ENCODE measurements around the gene IRGC. TPM values are rescaled to one million over a fixed set of nuclear protein-coding genes. Genes with fewer than 3 reads are reported as not detected.

Gene IRGC
- total RNA-seq, 2 donors from 2014 or later, result not detected

DNA sequence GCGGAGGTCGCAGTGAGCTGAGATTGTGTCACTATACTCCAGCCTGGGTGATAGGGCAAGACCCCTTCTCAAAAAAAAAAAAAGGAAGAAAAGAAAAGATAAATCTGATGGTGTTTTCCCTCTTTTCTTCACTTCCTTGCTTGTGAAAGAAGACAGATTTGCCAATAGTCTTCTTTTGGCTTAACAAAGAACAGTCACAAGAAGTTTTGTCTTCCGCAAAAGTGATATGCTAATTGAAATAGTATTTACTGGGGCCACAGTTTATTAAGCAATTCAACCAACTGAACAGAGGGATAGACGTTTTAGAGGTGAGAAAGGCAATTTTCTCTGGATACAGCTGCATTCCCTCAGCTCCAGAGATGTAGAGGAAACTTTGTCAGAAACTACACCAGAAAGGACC, 23.0 kb upstream of the IRGC start:
- no peaks in the 10 kb centered on the region for H3K36me3 Mint-ChIP-seq (ENCODE audit: low read depth)
- peaks cover 24% of the 10 kb centered on the region for H3K9me3 Mint-ChIP-seq
- no peaks in the 10 kb centered on the region for H3K36me3 ChIP-seq (ENCODE audit: control insufficient read depth, insufficient read depth, low read length)
- TF ChIP-seq, protein P1, sequence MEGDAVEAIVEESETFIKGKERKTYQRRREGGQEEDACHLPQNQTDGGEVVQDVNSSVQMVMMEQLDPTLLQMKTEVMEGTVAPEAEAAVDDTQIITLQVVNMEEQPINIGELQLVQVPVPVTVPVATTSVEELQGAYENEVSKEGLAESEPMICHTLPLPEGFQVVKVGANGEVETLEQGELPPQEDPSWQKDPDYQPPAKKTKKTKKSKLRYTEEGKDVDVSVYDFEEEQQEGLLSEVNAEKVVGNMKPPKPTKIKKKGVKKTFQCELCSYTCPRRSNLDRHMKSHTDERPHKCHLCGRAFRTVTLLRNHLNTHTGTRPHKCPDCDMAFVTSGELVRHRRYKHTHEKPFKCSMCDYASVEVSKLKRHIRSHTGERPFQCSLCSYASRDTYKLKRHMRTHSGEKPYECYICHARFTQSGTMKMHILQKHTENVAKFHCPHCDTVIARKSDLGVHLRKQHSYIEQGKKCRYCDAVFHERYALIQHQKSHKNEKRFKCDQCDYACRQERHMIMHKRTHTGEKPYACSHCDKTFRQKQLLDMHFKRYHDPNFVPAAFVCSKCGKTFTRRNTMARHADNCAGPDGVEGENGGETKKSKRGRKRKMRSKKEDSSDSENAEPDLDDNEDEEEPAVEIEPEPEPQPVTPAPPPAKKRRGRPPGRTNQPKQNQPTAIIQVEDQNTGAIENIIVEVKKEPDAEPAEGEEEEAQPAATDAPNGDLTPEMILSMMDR (conservative IDR thresholded peaks at IDR 0.05), result no peak
- peaks cover 62% of the 10 kb centered on the region for H3K27me3 Mint-ChIP-seq (ENCODE audit: insufficient read depth)
- peaks cover 18% of the 10 kb centered on the region for H3K9me3 ChIP-seq (ENCODE audit: control insufficient read depth, low read length)
- no peaks in the 10 kb centered on the region for H3K4me1 ChIP-seq (ENCODE audit: control insufficient read depth, insufficient read depth, low read length)
- no peak overlapping the region for H3K4me3 ChIP-seq (ENCODE audit: low read length)
- no peak overlapping the region for H3K27ac ChIP-seq (ENCODE audit: low read depth, low read length)
- H3K27me3 ChIP-seq (ENCODE audit: control insufficient read depth, insufficient read depth, low read length, poor library complexity, severe bottlenecking), result peaks cover 5% of the 10 kb centered on the region
- H3K9ac ChIP-seq (ENCODE audit: extremely low read depth, low read length, poor library complexity, severe bottlenecking), result no peak overlapping the region
- no peak overlapping the region for H3K27ac Mint-ChIP-seq
- H3K4me1 Mint-ChIP-seq, result peaks cover 3% of the 10 kb centered on the region
- no peak overlapping the region for H3K4me3 Mint-ChIP-seq
- DNase-seq, result no peak
- WGBS, 2 experiments (ENCODE audit: insufficient coverage in 1 of 2, insufficient read length in 1 of 2), result 80 to 89% methylated on average over 4 of the region's 4 CpGs

DNA sequence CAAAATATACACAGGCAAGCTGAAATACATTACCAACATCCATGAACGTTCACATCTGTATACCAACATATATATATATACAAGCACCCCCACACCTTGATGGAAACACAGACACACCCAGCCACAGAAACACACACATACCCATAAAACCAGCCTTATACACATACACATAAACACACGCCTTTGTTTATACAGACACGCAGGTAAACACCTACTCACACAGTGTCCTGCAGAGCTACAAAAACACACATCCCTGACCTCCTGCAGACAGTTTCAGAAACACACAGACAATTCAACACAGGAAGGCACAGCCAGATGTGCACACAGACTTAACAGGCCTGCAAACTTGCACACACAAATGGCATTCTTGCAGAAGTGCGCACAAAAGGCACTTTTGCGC, 21.3 kb upstream of the IRGC start:
- 89 to 91% methylated on average over 2 to 5 of the region's 5 CpGs for WGBS, 2 experiments (ENCODE audit: insufficient coverage in 1 of 2, insufficient read length in 1 of 2)
- H3K27me3 Mint-ChIP-seq (ENCODE audit: insufficient read depth), result peaks cover 74% of the 10 kb centered on the region
- no peak overlapping the region for H3K27ac Mint-ChIP-seq
- no peak overlapping the region for H3K4me3 ChIP-seq (ENCODE audit: low read length)
- peaks cover 18% of the 10 kb centered on the region for H3K9me3 ChIP-seq (ENCODE audit: control insufficient read depth, low read length)
- TF ChIP-seq, protein P1 (conservative IDR thresholded peaks at IDR 0.05), result no peak
- no peak overlapping the region for H3K9ac ChIP-seq (ENCODE audit: extremely low read depth, low read length, poor library complexity, severe bottlenecking)
- H3K9me3 Mint-ChIP-seq, result peaks cover 24% of the 10 kb centered on the region
- H3K4me1 ChIP-seq (ENCODE audit: control insufficient read depth, insufficient read depth, low read length), result no peaks in the 10 kb centered on the region
- H3K36me3 ChIP-seq (ENCODE audit: control insufficient read depth, insufficient read depth, low read length), result no peaks in the 10 kb centered on the region
- H3K27me3 ChIP-seq (ENCODE audit: control insufficient read depth, insufficient read depth, low read length, poor library complexity, severe bottlenecking), result peaks cover 13% of the 10 kb centered on the region
- H3K36me3 Mint-ChIP-seq (ENCODE audit: low read depth), result no peaks in the 10 kb centered on the region
- DNase-seq, result no peak
- no peak overlapping the region for H3K27ac ChIP-seq (ENCODE audit: low read depth, low read length)
- peaks cover 3% of the 10 kb centered on the region for H3K4me1 Mint-ChIP-seq
- H3K4me3 Mint-ChIP-seq, result no peak overlapping the region

DNA sequence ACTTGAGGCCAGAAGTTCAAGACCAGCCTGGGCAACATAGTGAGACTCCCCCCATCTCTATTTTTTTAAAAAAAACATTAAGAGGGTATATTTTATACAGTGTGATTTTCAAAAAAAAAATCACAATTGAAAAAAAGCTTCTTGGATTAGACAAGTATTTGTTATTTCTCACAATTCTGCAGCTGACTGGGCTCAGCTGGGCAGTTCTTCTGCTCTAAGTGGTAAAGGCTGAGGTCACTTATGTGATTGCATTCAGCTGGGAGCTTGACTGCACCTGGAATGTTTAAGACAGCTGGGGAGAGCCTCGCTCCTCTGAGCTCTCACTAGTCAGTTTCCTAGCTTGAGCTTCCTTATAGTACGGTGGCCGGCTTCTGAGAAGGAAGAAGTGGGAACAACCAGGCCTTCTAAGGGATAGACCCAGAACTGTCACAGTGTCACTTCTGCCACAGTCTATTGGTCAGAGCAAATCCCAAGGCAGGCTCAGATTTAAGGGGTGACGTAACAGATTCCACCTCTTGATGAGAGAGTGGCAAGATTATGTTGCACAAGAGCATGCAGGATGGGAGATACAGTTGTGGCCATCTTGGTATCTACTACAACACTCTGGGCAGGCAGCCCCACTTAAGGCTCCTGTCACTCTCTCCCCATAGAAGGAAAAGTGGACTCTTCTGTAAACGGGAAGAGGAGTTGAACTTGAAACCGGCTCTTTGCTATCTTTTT, 19.7 kb upstream of the IRGC start:
- DNase-seq, result no peak
- H3K27me3 ChIP-seq (ENCODE audit: control insufficient read depth, insufficient read depth, low read length, poor library complexity, severe bottlenecking), result peaks cover 13% of the 10 kb centered on the region
- H3K9me3 ChIP-seq (ENCODE audit: control insufficient read depth, low read length), result peaks cover 18% of the 10 kb centered on the region
- Mint-ChIP-seq H3K27ac (no peak overlapping the region), H3K27me3 (ENCODE audit: insufficient read depth) (peaks cover 79% of the 10 kb centered on the region), H3K4me3 (no peak overlapping the region), H3K9me3 (peaks cover 18% of the 10 kb centered on the region), H3K4me1 (peaks cover 3% of the 10 kb centered on the region), H3K36me3 (ENCODE audit: low read depth) (no peaks in the 10 kb centered on the region)
- TF ChIP-seq, protein P1 (conservative IDR thresholded peaks at IDR 0.05), result no peak
- no peak overlapping the region for H3K9ac ChIP-seq (ENCODE audit: extremely low read depth, low read length, poor library complexity, severe bottlenecking)
- 92% methylated on average over 5 to 6 of the region's 6 CpGs for WGBS, 2 experiments (ENCODE audit: insufficient coverage in 1 of 2, insufficient read length in 1 of 2)
- H3K36me3 ChIP-seq (ENCODE audit: control insufficient read depth, insufficient read depth, low read length), result no peaks in the 10 kb centered on the region
- H3K27ac ChIP-seq (ENCODE audit: low read depth, low read length), result no peak overlapping the region
- no peaks in the 10 kb centered on the region for H3K4me1 ChIP-seq (ENCODE audit: control insufficient read depth, insufficient read depth, low read length)
- H3K4me3 ChIP-seq (ENCODE audit: low read length), result no peak overlapping the region
